ENCODE measurements around the gene JAM3. TPM values are rescaled to one million over a fixed set of nuclear protein-coding genes. Genes with fewer than 3 reads are reported as not detected.

JAM3 gene
- total RNA-seq, 1 experiment from 2014 or later, result not detected

- no peaks in the 10 kb centered on the region for H4K20me1 ChIP-seq (ENCODE audit: insufficient read depth)
- TF ChIP-seq EZH2 (IDR thresholded peaks at IDR 0.05; ENCODE audit: low read depth), result no peak
- TF ChIP-seq, protein P1, sequence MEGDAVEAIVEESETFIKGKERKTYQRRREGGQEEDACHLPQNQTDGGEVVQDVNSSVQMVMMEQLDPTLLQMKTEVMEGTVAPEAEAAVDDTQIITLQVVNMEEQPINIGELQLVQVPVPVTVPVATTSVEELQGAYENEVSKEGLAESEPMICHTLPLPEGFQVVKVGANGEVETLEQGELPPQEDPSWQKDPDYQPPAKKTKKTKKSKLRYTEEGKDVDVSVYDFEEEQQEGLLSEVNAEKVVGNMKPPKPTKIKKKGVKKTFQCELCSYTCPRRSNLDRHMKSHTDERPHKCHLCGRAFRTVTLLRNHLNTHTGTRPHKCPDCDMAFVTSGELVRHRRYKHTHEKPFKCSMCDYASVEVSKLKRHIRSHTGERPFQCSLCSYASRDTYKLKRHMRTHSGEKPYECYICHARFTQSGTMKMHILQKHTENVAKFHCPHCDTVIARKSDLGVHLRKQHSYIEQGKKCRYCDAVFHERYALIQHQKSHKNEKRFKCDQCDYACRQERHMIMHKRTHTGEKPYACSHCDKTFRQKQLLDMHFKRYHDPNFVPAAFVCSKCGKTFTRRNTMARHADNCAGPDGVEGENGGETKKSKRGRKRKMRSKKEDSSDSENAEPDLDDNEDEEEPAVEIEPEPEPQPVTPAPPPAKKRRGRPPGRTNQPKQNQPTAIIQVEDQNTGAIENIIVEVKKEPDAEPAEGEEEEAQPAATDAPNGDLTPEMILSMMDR (conservative IDR thresholded peaks at IDR 0.05), result no peak
- no peaks in the 10 kb centered on the region for H3K4me1 ChIP-seq (replicated peaks; ENCODE audit: insufficient read depth)
- BruUV-seq (replicated peaks), result no TSS peak
- intact Hi-C loops (cut with micrococcal nuclease; ENCODE audit: unreplicated experiment), result no loop called here
- no peaks in the 10 kb centered on the region for H3K36me3 ChIP-seq (ENCODE audit: low read depth)
- POLR2A ChIA-PET (ENCODE audit: unreplicated experiment), result no interaction called here
- H2AFZ ChIP-seq, result no peak overlapping the region
- no peak overlapping the region for H3K4me3 ChIP-seq
- H3K9me3 ChIP-seq (ENCODE audit: insufficient read depth, low read depth), result no peaks in the 10 kb centered on the region
- H3K27ac ChIP-seq, result no peak overlapping the region
- H3K4me2 ChIP-seq, result no peak overlapping the region
- CTCF ChIA-PET, result no interaction called here
- DNase-seq, result no peak
- H3K27me3 ChIP-seq (ENCODE audit: insufficient read depth, low read depth), result peaks cover 45% of the 10 kb centered on the region
- H3F3A ChIP-seq (ENCODE audit: insufficient read depth, low read depth), result no peaks in the 10 kb centered on the region
- no peaks in the 10 kb centered on the region for H3K79me2 ChIP-seq (ENCODE audit: low read depth)
- H3K9me2 ChIP-seq (ENCODE audit: insufficient read depth), result no peaks in the 10 kb centered on the region
Measured at GRCh38 chr11:134143801-134144200, 74.9 kb downstream of the JAM3 start.

- ChIA-PET CTCF (no interaction called here), POLR2A (ENCODE audit: unreplicated experiment) (no interaction called here)
- H3F3A ChIP-seq (ENCODE audit: insufficient read depth, low read depth), result no peaks in the 10 kb centered on the region
- no peak overlapping the region for H3K4me3 ChIP-seq
- no peaks in the 10 kb centered on the region for H3K9me3 ChIP-seq (ENCODE audit: insufficient read depth, low read depth)
- no peaks in the 10 kb centered on the region for H3K36me3 ChIP-seq (ENCODE audit: low read depth)
- H3K4me2 ChIP-seq, result no peak overlapping the region
- intact Hi-C loops (cut with micrococcal nuclease; ENCODE audit: unreplicated experiment), result loop anchor here (5.0 kb wide), 1 partner anchor 217 kb away; no protein-coding TSS in a partner anchor
- TF ChIP-seq, protein P1 (conservative IDR thresholded peaks at IDR 0.05), result no peak
- TF ChIP-seq EZH2 (IDR thresholded peaks at IDR 0.05; ENCODE audit: low read depth), result no peak
- no peaks in the 10 kb centered on the region for H3K4me1 ChIP-seq (replicated peaks; ENCODE audit: insufficient read depth)
- BruUV-seq (replicated peaks), result no TSS peak
- H2AFZ ChIP-seq, result no peak overlapping the region
- DNase-seq, result no peak
- H3K27me3 ChIP-seq (ENCODE audit: insufficient read depth, low read depth), result peaks cover 37% of the 10 kb centered on the region
- H3K9me2 ChIP-seq (ENCODE audit: insufficient read depth), result no peaks in the 10 kb centered on the region
- no peak overlapping the region for H3K27ac ChIP-seq
- H4K20me1 ChIP-seq (ENCODE audit: insufficient read depth), result no peaks in the 10 kb centered on the region
- H3K79me2 ChIP-seq (ENCODE audit: low read depth), result no peaks in the 10 kb centered on the region
Measured at GRCh38 chr11:134144744-134145143, 75.9 kb downstream of the JAM3 start.

DNA sequence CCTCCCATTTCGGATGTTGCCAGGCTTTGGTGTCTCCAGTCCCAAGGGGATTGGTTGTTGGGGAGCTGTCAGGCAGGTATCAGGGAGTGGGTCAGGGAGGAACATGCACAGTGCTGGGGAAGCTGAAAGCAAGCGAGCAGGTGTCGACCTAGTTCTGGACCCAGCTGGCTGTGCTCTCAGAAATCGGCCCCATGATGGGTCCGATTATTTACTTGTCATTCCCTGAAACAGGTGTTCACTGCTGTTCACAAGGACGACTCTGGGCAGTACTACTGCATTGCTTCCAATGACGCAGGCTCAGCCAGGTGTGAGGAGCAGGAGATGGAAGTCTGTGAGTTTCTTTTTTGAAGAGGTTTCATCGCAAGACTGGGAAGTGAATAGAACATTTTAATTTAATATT is 76.8 kb downstream of the JAM3 start:
- Histone ChIP-seq H2AFZ (no peak overlapping the region), H3K4me3 (no peak overlapping the region), H3K9me2 (ENCODE audit: insufficient read depth) (no peaks in the 10 kb centered on the region), H3K79me2 (ENCODE audit: low read depth) (no peaks in the 10 kb centered on the region), H3K27me3 (ENCODE audit: insufficient read depth, low read depth) (peaks cover 28% of the 10 kb centered on the region), H4K20me1 (ENCODE audit: insufficient read depth) (no peaks in the 10 kb centered on the region), H3K9me3 (ENCODE audit: insufficient read depth, low read depth) (no peaks in the 10 kb centered on the region), H3K4me1 (replicated peaks; ENCODE audit: insufficient read depth) (no peaks in the 10 kb centered on the region), H3K4me2 (no peak overlapping the region), H3K36me3 (ENCODE audit: low read depth) (no peaks in the 10 kb centered on the region), H3F3A (ENCODE audit: insufficient read depth, low read depth) (no peaks in the 10 kb centered on the region), H3K27ac (no peak overlapping the region)
- CTCF ChIA-PET, result no interaction called here
- intact Hi-C loops (cut with micrococcal nuclease; ENCODE audit: unreplicated experiment), result loop anchor here (5.0 kb wide), 1 partner anchor 218 kb away; no protein-coding TSS in a partner anchor
- no peak for TF ChIP-seq EZH2 (IDR thresholded peaks at IDR 0.05; ENCODE audit: low read depth)
- TF ChIP-seq, protein P1 (conservative IDR thresholded peaks at IDR 0.05), result no peak
- BruUV-seq (replicated peaks), result no TSS peak
- POLR2A ChIA-PET (ENCODE audit: unreplicated experiment), result no interaction called here
- DNase-seq, result no peak
